ENCODE measurements around the gene CARD18. TPM values are rescaled to one million over a fixed set of nuclear protein-coding genes. Genes with fewer than 3 reads are reported as not detected.

Gene CARD18
- total RNA-seq, 1 experiment from 2014 or later, result 8.1 TPM

- no peak overlapping the region for H3K4me3 ChIP-seq (ENCODE audit: low read depth in 2 of 2, low read length in 2 of 2)
- no peaks in the 10 kb centered on the region for H3K4me1 ChIP-seq (ENCODE audit: control insufficient read depth, insufficient read depth, low read length)
- TF ChIP-seq POLR2AphosphoS5 (IDR thresholded peaks at IDR 0.05; ENCODE audit: low read depth, low read length) (no peak), REST (IDR thresholded peaks at IDR 0.05; ENCODE audit: insufficient read depth in 1 of 2, low read depth in 2 of 2, low read length in 1 of 2) (no peak), CTCF (IDR thresholded peaks at IDR 0.05) (no peak), TCF7L2 (IDR thresholded peaks at IDR 0.05; ENCODE audit: low read depth, low read length) (no peak), SIN3A (IDR thresholded peaks at IDR 0.05; ENCODE audit: borderline replicate concordance, insufficient read depth, low read depth, low read length) (no peak)
- intact Hi-C loops (cut with micrococcal nuclease; ENCODE audit: unreplicated experiment) (loop anchor here (2.0 kb wide), 1 partner anchor 29 kb away; no protein-coding TSS in a partner anchor), in situ Hi-C loops (cut with HindIII; ENCODE audit: low pct_unique_long_range_greater_than_20kb, low sequenced_read_pairs) (no loop called here)
- H3K27ac ChIP-seq (ENCODE audit: low read length), result no peak overlapping the region
- no TSS peak for BruUV-seq (replicated peaks)
- H3K36me3 ChIP-seq (ENCODE audit: control insufficient read depth, insufficient read depth, low read length), result no peaks in the 10 kb centered on the region
- H3K9me3 ChIP-seq (ENCODE audit: control insufficient read depth, insufficient read depth, low read depth, low read length), result no peaks in the 10 kb centered on the region
- H3K27me3 ChIP-seq (ENCODE audit: control insufficient read depth, insufficient read depth, low read length), result no peaks in the 10 kb centered on the region
- POLR2A ChIA-PET, result no interaction called here
- no peak for ATAC-seq
- CTCF ChIA-PET, result no interaction called here
- DNase-seq (ENCODE audit: low read depth, low spot score), result no peak
Measured at GRCh38 chr11:105106140-105106539, 33.4 kb downstream of the CARD18 start.

- in situ Hi-C loops (cut with HindIII; ENCODE audit: low pct_unique_long_range_greater_than_20kb, low sequenced_read_pairs) (no loop called here), intact Hi-C loops (cut with micrococcal nuclease; ENCODE audit: unreplicated experiment) (no loop called here)
- CTCF ChIA-PET, result no interaction called here
- H3K4me1 ChIP-seq (ENCODE audit: control insufficient read depth, insufficient read depth, low read length), result no peaks in the 10 kb centered on the region
- no peaks in the 10 kb centered on the region for H3K9me3 ChIP-seq (ENCODE audit: control insufficient read depth, insufficient read depth, low read depth, low read length)
- no peak for ATAC-seq
- no peak for TF ChIP-seq REST (IDR thresholded peaks at IDR 0.05; ENCODE audit: insufficient read depth in 1 of 2, low read depth in 2 of 2, low read length in 1 of 2)
- no peak for TF ChIP-seq TCF7L2 (IDR thresholded peaks at IDR 0.05; ENCODE audit: low read depth, low read length)
- TF ChIP-seq POLR2AphosphoS5 (IDR thresholded peaks at IDR 0.05; ENCODE audit: low read depth, low read length), result no peak
- no peak for TF ChIP-seq CTCF (IDR thresholded peaks at IDR 0.05)
- TF ChIP-seq SIN3A (IDR thresholded peaks at IDR 0.05; ENCODE audit: borderline replicate concordance, insufficient read depth, low read depth, low read length), result no peak
- POLR2A ChIA-PET, result no interaction called here
- no peaks in the 10 kb centered on the region for H3K36me3 ChIP-seq (ENCODE audit: control insufficient read depth, insufficient read depth, low read length)
- no peak overlapping the region for H3K27ac ChIP-seq (ENCODE audit: low read length)
- no peaks in the 10 kb centered on the region for H3K27me3 ChIP-seq (ENCODE audit: control insufficient read depth, insufficient read depth, low read length)
- H3K4me3 ChIP-seq (ENCODE audit: low read depth in 2 of 2, low read length in 2 of 2), result no peak overlapping the region
- BruUV-seq (replicated peaks), result no TSS peak
- DNase-seq (ENCODE audit: low read depth, low spot score), result no peak
Measured at GRCh38 chr11:105104292-105104691, 35.3 kb downstream of the CARD18 start.

Data from Panc1 (cell line).